Activated naive CD4-positive, alpha-beta T cell treated with anti-CD3 and anti-CD28 coated beads, Interleukin-2, amount 10 ng/mL, durations not matched to agents 7 days and 5 days (primary cell): ENCODE results near the gene NOC2L.
A peak's percentile ranks its signal among the peaks of the same experiment; 100 is the strongest.

Experiments
- CTCF ChIA-PET: fragments of 350-600 bp; sonication (Branson Sonifier 250); formaldehyde crosslinking; loops from one replicate; lab custom pipeline; 2021; ENCODE audit warnings: antibody characterized with exemption; lab: Charles Lee
- DNase-seq: peaks from one replicate; pipeline ENCODE4 v3.0.0-alpha.2; 2020
- H3K27ac Mint-ChIP-seq: one replicate; pipeline ENCODE4 v1.8.0; 2021; ENCODE audit warnings: mild to moderate bottlenecking, moderate library complexity, mixed read lengths
- H3K27me3 Mint-ChIP-seq: one replicate; pipeline ENCODE4 v1.8.0; 2021; ENCODE audit warnings: mild to moderate bottlenecking, mixed read lengths
- H3K36me3 Mint-ChIP-seq: one replicate; pipeline ENCODE4 v1.8.0; 2021; ENCODE audit warnings: mixed read lengths
- H3K4me1 Mint-ChIP-seq: one replicate; pipeline ENCODE4 v1.8.0; 2021; ENCODE audit warnings: mixed read lengths
- H3K4me3 Mint-ChIP-seq: one replicate; pipeline ENCODE4 v1.8.0; 2021; ENCODE audit warnings: mild to moderate bottlenecking, moderate library complexity, mixed read lengths
- H3K9me3 Mint-ChIP-seq: one replicate; pipeline ENCODE4 v1.8.0; 2021; ENCODE audit warnings: mixed read lengths

NOC2L gene

DNA sequence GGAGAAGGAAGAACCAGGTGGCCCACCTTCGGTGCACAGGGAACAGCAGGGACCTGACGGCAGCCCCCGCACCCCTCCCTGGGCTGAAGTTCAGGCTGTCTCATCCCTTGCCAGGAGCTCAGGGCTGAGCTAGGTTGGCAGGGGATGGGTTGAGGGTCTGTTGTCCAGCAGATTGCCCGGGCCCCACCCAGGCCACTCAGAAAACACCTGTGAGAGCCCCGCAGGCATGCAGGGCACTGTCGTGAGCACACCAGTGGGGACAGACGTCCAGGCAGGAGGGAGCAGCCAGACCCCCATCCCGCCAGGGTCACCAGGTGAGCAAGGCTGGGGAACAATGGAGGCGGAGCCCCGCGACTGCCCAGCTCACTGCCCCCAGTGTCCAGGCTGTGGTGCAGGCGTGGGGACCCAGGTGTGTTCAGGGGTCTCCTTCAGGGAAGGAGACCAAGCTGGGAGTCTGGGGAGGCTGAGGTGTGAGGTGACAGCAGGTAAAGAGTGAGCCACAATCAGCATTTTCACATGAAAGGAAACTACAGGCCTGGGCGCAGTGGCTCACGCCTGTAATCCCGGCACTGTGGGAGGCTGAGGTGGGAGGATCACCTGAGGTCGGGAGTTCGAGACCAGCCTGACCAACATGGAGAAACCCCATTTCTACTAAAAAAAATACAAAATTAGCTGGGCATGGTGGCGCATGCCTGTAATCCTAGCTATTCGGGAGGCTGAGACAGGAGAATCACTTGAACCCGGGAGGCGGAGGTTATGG lies 44.7 kb downstream of the NOC2L start:
- no peak overlapping the region for H3K4me3 Mint-ChIP-seq
- peak; percentile 18 for DNase-seq
- peaks cover 89% of the 10 kb centered on the region for H3K27me3 Mint-ChIP-seq
- H3K36me3 Mint-ChIP-seq = no peaks in the 10 kb centered on the region
- H3K4me1 Mint-ChIP-seq = peaks cover 5% of the 10 kb centered on the region
- H3K9me3 Mint-ChIP-seq = no peaks in the 10 kb centered on the region
- CTCF ChIA-PET = no interaction called here
- H3K27ac Mint-ChIP-seq = no peak overlapping the region

DNA sequence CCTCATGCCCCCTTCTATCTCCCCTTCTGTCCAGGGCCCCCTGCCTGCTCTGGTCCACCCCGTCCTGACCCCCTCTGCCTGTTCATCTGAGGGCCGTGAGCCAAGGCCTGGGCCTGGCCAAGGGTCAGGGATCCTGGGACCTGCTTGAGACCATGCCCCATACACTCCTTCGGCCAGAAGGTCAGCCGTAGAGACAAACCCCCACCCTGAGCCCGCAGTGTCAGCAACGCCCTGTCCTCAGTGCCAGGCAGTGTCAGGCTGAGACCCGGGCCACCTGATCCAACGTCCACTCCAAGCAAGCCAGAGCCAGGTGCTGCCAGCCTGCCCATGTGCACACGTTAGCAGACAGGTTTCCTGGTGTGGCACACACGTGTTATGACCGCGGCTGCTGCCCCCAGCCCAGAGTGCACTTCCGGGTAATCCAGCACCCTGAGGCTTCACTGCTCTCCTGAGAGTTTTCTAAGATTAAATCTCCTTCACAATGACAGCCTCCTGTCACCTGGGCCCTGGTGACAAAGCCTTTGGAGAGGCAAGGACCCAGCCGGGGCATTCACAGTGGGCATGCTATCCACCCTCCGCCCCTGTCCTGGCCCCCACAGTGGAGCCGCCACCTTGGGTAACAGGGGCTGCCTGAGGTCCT lies 45.4 kb downstream of the NOC2L start:
- no peaks in the 10 kb centered on the region for H3K9me3 Mint-ChIP-seq
- no peak overlapping the region for H3K4me3 Mint-ChIP-seq
- peaks cover 82% of the 10 kb centered on the region for H3K27me3 Mint-ChIP-seq
- peaks cover 5% of the 10 kb centered on the region for H3K4me1 Mint-ChIP-seq
- H3K36me3 Mint-ChIP-seq = no peaks in the 10 kb centered on the region
- H3K27ac Mint-ChIP-seq = no peak overlapping the region
- DNase-seq = peak; percentile 19
- CTCF ChIA-PET = interaction anchor here (1.4 kb wide), 1 partner anchor 44 kb away, joined by 3 read pairs; no protein-coding TSS in a partner anchor

DNA sequence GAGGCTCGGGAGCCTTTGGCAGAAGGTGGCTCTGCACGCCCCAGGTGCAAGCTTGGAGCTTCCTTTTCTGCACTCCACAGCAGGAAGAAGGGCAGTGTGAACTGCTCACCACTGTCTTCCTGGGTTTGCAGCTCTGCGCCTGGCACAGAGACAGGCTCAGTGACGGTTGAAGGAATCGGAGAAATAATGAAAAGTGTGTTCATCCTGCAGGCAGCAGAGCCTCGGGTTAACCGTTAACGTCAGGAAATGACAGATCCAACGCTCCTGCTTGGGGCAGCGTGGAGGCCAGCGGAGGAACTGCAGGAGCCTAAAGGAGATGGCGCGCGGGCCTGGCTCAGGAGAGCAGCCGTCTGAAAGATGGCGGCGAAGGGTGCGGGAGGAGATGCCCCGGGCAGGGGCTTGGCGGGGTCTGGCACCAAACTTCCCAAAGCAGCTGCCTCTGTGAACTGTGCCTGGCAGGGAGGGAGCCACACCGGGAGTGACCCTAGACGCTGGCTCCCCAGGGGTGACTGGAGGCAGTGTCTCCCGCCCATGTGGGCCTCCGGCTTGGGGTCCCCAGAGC lies 46.2 kb downstream of the NOC2L start:
- Mint-ChIP-seq H3K9me3 (peaks cover 1% of the 10 kb centered on the region), H3K4me1 (peaks cover 5% of the 10 kb centered on the region), H3K36me3 (no peaks in the 10 kb centered on the region), H3K27me3 (peaks cover 81% of the 10 kb centered on the region), H3K4me3 (no peak overlapping the region), H3K27ac (no peak overlapping the region)
- peak; percentile 33 for DNase-seq
- CTCF ChIA-PET = interaction anchor here (1.0 to 1.4 kb wide), 3 partner anchors 8 to 44 kb away, joined by 3 read pairs; no protein-coding TSS in a partner anchor

DNA sequence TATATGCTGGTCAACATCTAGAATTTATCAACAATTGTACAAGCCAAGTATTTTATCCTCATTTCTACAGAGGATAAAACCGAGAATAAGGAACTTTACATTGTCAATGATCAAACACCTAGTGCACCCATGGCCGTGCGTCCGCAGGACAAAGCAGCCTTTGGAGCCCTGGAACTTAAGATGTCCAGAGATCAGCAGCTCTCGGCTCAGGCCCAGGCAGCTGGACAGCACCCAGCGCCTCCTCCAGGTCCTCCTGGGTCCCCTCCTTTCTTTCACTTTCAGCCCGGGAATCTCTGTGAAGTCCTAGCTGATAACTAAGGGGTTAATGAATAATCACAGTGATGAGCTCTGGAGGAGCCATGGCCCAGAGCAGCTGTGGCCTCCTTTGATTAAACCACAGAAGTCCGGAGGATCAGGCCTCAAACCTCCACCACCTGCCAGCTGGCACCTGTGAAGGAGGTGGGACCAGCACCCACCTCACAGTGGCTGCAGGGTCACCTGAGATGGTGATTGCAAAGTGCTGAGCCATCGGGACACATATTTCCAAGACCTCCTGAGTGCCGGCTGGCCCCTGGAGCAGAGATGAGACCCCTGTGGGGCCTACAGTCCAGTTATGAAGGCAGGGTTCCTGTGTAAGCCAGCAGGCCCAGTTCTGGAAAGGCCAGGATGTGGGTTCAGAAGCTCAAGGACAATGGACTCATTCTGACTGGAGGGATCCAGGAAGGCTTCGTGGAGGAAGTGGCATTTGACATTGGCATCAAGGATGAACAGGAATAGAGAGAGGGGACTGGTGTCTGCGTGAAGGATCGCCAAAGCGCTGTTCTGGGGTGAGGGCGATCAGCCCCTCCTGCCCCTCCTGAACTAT lies 46.9 kb downstream of the NOC2L start:
- Mint-ChIP-seq H3K36me3 (no peaks in the 10 kb centered on the region), H3K27ac (no peak overlapping the region), H3K4me1 (peaks cover 5% of the 10 kb centered on the region), H3K27me3 (peaks cover 81% of the 10 kb centered on the region), H3K4me3 (no peak overlapping the region), H3K9me3 (peaks cover 1% of the 10 kb centered on the region)
- CTCF ChIA-PET = interaction anchor here (1.0 to 1.4 kb wide), 3 partner anchors 8 to 43 kb away, joined by 3 read pairs; no protein-coding TSS in a partner anchor
- peak; percentile 13 for DNase-seq

DNA sequence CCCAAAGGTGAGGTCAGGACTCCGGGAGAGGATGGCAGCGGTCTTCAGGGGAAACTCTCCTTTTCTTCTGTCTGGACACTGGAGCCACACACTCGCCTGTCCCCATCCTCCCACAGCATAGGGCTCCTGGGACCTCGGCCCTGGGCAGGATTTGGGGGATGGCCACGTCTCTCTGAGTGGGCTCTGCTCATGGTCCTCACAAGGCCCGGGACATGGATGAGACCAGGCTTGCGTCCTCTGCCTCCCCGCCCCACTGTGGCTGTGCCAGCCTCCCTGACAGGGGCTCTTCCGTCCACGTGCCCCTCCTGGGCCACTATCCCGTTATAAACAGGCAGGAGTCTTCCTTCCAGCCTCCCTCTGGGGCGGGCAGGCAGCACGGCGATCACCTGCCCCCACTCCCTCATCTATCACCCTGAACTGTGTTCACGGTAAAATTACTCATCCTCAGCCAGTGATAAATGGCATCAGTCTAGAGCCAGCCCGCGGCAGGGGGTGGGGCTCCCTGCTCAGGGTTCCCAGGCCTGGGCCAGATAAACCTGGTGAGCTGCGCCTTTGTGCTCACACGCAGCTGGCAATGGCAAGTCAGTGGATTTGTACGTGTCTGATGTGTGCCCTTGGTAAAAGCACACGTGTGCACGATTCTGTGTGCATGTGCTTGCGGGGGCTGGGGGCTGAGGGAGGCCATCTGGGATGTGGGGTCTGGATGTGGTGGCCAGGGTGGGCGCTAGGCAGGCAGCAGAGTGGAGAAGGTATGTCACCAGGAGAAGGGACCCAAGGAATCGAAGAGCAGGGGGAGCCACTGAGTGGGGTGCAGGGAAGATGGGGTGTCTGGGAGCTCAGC lies 48.0 kb downstream of the NOC2L start:
- Mint-ChIP-seq H3K9me3 (peaks cover 1% of the 10 kb centered on the region), H3K4me1 (peaks cover 5% of the 10 kb centered on the region), H3K27ac (no peak overlapping the region), H3K4me3 (no peak overlapping the region), H3K36me3 (no peaks in the 10 kb centered on the region), H3K27me3 (peaks cover 84% of the 10 kb centered on the region)
- peak; percentile 20 for DNase-seq
- CTCF ChIA-PET = interaction anchor here (1.2 kb wide), 1 partner anchor 13 kb away, joined by 3 read pairs; no protein-coding TSS in a partner anchor

DNA sequence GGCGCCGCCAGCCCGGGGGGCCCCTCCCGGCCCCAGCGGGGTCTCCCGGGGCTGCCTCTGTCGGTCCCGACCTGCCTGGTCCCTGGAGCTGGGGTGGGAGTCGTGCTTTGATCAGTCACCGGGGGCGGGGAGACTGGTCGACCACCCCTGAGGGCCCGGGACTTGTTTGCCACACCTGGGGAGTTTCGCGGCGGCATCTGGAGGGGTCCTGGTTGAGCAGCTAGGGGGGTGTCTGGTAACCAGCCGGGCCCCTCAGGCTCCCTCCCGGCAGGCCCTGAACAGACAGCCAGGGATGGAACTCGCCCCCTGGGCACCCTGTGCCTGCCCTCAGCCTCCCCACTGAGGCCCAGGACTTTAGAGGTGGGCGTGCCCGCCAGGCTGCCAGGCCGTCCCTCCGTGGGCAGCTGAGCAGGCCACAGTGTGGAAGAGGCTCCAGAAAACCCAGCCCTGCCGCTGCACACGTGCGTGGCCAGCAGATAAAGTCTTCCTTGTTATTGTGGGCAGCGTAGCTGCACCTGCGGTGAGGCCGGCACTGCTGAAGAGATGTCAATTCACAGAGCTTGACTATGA lies 48.7 kb downstream of the NOC2L start:
- CTCF ChIA-PET = no interaction called here

DNA sequence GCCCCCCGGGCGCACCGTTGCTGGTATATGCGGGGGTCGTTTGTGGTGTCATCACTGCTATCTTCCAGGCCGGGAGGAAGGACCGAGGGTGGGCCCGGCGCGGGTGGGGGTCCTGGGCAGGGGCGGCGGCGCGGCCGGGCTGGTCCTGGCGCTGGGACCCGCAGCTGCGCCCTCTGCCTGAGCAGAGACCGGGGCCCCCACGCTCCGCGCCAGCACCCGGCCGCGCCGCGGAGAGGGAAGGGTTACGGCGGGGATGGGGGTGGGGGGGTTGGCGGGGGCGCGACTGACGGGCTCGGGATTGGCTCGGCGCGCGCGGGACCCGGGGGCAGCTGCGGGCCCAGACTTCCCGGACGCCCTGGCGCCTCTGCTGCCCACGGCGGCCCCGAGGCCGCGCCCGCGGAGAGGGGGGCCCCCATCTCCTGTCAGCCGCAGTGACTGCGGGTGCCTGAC lies 49.2 kb downstream of the NOC2L start:
- H3K9me3 Mint-ChIP-seq = peaks cover 1% of the 10 kb centered on the region
- peaks cover 11% of the 10 kb centered on the region for H3K4me1 Mint-ChIP-seq
- H3K27ac Mint-ChIP-seq = no peak overlapping the region
- H3K36me3 Mint-ChIP-seq = no peaks in the 10 kb centered on the region
- H3K27me3 Mint-ChIP-seq = peaks cover 84% of the 10 kb centered on the region
- H3K4me3 Mint-ChIP-seq = no peak overlapping the region
- DNase-seq = no peak
- CTCF ChIA-PET = no interaction called here

More for the DNA sequence above, 48.7 kb downstream of the NOC2L start:
- peaks cover 7% of the 10 kb centered on the region for H3K4me1 Mint-ChIP-seq
- no peak overlapping the region for H3K4me3 Mint-ChIP-seq
- peaks cover 1% of the 10 kb centered on the region for H3K9me3 Mint-ChIP-seq
- no peak overlapping the region for H3K27ac Mint-ChIP-seq
- H3K27me3 Mint-ChIP-seq = peaks cover 84% of the 10 kb centered on the region
- DNase-seq = no peak
- H3K36me3 Mint-ChIP-seq = no peaks in the 10 kb centered on the region

DNA sequence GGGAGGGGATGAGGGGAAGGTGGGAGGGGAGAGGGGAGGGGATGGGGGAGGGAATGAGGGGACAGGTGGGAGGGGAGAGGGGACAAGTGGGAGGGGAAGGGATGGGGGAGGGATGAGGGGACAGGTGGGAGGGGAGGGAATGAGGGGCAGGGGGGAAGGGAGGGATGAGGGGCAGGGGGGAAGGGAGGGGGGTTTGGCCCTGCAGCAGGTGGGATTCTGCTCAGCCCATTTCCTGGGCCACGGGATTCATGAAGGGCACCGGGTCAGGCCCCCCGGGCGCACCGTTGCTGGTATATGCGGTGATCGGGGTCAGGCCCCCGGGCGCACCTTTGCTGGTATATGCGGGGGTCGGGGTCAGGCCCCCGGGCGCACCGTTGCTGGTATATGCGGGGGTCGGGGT lies 50.4 kb downstream of the NOC2L start:
- CTCF ChIA-PET = no interaction called here
- Mint-ChIP-seq H3K9me3 (peaks cover 1% of the 10 kb centered on the region), H3K4me3 (no peak overlapping the region), H3K36me3 (no peaks in the 10 kb centered on the region), H3K27ac (no peak overlapping the region), H3K27me3 (peaks cover 80% of the 10 kb centered on the region), H3K4me1 (peaks cover 14% of the 10 kb centered on the region)
- no peak for DNase-seq

DNA sequence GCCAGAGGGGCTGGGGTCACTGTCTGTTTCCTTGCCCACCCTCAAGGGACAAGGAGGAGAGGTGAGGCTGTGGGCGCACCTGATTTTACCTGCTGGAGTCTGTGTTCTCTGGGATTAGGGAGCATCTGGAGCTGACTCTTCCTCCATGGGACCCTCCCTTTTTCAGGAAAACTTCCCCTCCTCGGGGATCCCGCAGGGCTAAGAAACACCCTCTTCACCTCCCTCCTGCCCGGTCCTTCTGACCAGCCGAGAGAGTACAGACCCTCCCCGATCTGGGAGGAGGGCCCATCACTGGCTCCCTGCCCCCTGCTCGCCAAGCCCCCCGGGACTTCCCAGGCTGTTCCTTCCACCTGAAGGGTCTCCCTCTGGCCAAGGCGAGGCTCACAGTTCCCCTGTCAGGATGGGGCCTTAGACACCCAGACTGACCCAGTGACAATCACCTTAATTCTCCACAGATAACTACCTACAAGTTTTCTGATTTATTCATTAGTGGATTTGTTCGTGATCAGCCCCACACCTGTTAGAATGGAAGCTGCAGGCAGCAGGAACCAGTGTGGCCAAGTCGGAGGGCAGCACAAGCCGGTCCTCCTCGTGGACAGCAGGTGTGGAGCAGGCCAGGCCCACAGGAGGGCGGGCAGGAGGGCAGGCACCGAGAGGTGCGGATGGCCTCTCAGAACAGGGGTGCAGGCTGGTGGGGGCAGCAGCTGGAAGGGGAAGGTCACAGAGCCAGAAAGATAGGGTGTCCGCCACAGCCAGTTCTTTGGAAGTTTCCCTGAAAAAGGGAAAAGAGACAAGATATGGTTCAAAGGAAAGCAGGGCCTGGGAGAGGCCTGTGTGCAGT lies 51.2 kb downstream of the NOC2L start:
- Mint-ChIP-seq H3K4me1 (peaks cover 17% of the 10 kb centered on the region), H3K27me3 (peaks cover 80% of the 10 kb centered on the region), H3K9me3 (peaks cover 1% of the 10 kb centered on the region), H3K4me3 (no peak overlapping the region), H3K27ac (no peak overlapping the region), H3K36me3 (no peaks in the 10 kb centered on the region)
- CTCF ChIA-PET = no interaction called here
- DNase-seq = peak; percentile 18

DNA sequence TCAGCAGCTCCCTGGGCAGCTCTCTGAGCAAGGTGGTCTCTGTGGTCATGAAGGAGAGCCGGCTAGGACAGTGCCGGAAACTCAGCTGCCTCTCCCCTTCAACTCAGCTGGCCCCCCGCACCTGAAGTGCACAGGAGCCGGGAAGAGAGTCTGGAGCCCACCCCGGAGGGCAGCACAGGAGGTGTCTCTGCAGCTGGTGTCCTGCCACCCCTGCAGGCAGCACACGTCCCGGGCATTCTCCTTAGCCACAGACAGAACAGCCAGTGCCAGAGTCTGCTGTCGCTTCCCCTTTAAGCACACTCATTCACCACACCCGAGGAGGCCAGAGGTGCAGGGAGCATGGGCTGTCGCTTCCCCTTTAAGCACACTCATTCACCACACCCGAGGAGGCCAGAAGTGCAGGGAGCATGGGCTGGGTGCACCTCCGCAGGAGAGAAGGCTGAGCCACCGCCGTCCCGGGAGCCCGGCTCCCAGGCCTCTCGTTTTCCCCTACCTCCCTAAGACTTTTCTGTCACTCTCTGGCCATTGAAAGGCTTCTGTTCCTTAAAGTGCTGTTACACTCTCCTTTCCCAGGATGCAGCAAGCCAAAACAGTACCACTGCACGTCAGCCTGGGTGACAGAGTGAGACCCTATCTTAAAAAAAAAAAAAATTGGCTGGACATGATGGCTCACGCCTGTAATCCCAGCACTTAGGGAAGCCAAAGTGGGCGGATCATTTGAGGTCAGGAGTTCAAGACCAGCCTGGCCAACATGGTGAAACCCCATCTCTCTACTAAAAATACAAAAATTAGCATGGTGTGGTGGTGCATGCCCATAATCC lies 52.2 kb downstream of the NOC2L start:
- H3K4me3 Mint-ChIP-seq = no peak overlapping the region
- peak; percentile 26 for DNase-seq
- no peak overlapping the region for H3K27ac Mint-ChIP-seq
- peaks cover 1% of the 10 kb centered on the region for H3K9me3 Mint-ChIP-seq
- H3K27me3 Mint-ChIP-seq = peaks cover 74% of the 10 kb centered on the region
- peaks cover 12% of the 10 kb centered on the region for H3K4me1 Mint-ChIP-seq
- no peaks in the 10 kb centered on the region for H3K36me3 Mint-ChIP-seq
- CTCF ChIA-PET = interaction anchor here (0.8 to 3.0 kb wide), 4 partner anchors 32 to 69 kb away, joined by 3 to 17 read pairs (median 4); no protein-coding TSS in a partner anchor

DNA sequence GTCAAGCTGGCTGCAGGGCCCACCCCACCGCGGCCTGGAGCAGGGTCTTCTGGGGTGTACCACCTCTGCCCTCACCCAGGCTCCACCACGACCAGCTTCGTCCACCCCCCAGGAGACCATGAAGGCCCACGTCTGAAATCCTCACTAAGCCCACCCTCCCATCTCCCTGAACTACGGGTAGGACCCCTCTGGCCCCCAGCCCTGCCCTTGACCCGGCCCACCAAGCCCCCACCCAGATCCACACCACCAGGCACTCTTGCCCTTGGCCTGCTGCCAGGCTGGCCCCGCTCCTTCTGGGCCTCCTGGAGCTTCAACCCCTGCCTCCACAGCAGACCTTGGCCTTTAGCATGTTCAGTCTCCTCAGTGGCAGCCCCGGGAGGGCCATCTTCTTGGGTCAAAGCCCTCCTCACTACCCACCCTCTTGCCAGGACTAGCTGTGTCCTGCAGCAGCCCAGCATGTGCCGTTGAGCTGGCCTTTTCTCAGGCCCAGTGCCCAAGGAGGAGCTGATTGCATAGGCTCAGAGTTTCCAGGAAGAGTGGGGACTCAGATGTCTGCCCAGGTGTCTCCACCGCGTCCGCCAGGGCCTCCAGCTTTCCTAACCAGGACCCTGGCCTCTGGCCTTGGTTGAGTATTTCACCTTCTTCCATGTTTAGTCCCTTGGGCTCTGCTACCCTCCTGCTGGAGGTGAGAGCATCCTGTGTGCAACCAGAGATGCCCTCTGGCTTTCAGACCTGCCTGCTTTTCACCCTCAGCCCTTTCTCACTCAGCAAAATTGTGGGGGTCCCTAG lies 53.1 kb downstream of the NOC2L start:
- Mint-ChIP-seq H3K27ac (no peak overlapping the region), H3K4me3 (peak overlapping the region; percentile 23), H3K9me3 (peaks cover 1% of the 10 kb centered on the region), H3K36me3 (no peaks in the 10 kb centered on the region), H3K4me1 (peaks cover 12% of the 10 kb centered on the region), H3K27me3 (peaks cover 74% of the 10 kb centered on the region)
- CTCF ChIA-PET = interaction anchor here (0.8 to 3.0 kb wide), 5 partner anchors 15 to 69 kb away, joined by 3 to 17 read pairs (median 3); no protein-coding TSS in a partner anchor
- peak; percentile 20 for DNase-seq
